ENCODE measurements around the gene ZFR2.
A peak's percentile ranks its signal among the peaks of the same experiment; 100 is the strongest.

The ZFR2 gene

GRCh38 chr19:3810708-3811355 lies 58.0 kb downstream of the ZFR2 start:
- DNase-seq = no peak

DNA sequence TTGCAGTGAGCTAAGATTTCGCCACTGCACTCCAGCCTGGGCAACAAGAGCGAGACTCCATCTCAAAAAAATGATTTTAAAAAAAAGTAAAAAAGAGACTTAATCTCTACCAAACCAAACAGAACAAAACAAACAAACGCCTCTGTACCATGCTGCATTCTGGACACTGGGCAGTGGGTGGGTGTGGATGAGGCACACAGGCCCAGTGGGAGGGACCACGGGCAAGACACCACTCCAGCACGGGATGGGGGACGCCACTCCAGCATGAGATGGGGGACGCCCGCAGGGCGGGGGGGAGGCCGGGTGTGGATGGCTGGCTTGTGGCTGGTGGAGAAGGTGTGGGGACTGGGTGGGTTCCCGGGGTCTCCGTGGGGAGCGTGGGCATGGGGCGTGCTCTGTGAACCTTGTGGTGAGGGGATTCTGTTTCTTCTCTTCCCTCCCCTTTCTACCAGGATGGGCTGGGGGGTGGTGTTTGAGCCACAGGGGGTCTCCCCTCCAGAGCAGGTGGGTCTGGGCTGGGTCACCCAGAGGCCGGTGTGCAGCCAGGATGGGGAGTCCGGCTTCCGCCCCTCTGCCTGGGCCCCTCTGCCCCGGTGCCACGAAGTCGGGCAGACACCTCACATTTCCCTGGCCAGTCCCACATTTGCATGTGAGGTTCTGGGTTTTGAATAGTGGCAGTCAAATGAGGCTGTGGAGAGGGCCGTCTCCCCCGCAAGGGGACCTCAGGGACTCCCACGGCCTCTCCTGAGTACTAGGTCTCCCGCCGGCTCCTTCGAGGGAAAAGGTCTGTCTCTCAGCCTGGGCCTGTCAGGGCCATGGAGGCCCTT lies 58.7 kb downstream of the ZFR2 start:
- DNase-seq = no peak

DNA sequence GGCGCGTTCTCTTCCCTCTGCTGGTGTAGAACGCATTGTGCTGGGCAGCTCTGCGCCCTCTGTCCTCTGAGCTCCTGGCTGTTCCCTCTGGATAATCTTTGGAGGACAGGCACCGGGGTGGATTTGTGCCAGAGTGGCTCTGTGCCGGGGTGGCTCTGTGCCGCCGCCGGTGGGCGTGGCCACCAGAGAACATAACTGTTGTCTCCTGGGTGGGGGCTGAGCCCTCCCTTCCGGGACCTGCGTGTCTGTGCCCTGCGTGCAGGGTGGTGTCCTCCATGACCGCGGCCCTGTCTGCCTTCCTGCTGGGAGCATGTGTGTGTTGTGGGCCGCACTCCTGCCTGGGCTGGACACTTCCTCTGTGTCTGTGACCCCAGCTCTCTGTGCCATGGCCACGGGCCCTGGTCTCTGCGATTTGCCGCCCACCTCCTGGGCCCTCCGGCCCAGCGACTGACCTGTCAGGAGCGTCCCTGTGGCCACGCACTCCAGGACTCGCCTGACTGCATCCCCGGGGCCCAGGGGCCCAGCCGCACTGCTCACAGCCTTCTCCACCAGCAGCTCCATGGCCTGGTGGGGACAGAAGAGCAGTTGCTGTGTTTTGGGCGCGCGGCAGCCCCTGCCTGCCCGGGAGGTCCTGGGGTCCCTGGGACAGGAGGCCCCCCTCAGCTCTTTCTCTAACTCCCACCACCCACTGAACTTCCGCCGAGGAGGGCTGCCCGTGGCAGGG lies 60.3 kb downstream of the ZFR2 start:
- no peak for DNase-seq

- DNase-seq = no peak
These were observed 61.1 kb downstream of the ZFR2 start for GRCh38 chr19:3807574-3808354.

GRCh38 chr19:3807131-3807480 lies 61.7 kb downstream of the ZFR2 start:
- DNase-seq = no peak

GRCh38 chr19:3805859-3806258 lies 63.0 kb downstream of the ZFR2 start:
- no peak for DNase-seq

- DNase-seq = no peak
These were observed 64.4 kb downstream of the ZFR2 start for GRCh38 chr19:3804429-3804828.

DNA sequence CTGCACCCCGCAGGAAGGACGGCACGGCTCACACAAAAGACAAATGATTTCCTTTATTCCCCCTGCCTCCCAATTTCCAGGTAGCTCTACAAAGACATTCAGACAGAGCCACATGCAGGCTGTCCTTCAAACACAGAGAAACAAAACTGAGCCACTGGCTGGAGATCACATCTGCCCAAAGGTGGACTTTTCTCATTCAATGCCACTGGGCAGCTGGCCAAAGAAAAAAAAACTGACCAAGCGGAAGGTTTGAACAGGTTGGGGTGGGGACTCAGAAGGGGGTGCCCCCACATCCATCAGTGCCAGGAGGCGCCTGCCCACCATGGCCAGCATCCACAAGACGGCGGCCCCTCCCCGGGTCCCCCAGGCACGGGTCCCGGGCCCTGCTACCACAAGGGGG lies 64.9 kb downstream of the ZFR2 start:
- DNase-seq = no peak

DNA sequence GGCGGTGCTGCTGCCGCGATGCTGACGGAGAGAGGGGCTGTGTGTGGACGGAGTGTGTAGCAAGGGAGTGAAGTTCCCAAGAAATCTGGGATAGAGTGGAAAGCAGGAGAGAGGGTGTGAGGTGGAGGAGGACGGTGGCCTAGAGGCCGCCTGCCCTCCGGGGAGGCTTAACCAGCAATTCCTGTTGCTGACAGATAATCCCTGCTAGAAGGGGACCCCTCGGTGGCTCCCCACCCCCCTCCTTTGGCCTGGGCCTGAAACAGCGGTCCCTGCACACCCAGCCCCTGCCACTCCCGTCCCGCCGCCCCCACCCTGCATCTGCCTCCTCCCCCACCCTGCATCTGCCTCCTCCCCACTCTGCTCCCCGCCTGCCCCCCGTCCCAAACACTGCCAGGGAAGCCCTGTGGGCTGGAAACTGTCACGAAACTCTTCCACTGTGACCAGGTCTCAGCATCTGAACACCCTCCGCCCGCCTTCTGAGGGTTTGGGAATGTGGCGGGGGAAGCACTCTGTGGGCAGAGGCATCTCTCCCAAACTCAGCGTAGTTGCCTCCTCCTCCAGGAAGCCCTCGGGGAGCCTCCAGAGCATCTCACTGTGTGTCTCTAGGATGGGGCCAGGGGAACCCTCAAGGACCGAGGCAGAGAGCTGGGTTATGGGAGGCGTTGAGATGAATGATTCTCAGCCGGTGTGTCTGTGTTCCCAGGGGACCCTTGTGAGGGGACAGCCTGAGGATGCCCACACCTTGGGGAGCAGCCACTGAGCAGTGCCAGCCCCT lies 65.5 kb downstream of the ZFR2 start:
- DNase-seq = no peak

DNA sequence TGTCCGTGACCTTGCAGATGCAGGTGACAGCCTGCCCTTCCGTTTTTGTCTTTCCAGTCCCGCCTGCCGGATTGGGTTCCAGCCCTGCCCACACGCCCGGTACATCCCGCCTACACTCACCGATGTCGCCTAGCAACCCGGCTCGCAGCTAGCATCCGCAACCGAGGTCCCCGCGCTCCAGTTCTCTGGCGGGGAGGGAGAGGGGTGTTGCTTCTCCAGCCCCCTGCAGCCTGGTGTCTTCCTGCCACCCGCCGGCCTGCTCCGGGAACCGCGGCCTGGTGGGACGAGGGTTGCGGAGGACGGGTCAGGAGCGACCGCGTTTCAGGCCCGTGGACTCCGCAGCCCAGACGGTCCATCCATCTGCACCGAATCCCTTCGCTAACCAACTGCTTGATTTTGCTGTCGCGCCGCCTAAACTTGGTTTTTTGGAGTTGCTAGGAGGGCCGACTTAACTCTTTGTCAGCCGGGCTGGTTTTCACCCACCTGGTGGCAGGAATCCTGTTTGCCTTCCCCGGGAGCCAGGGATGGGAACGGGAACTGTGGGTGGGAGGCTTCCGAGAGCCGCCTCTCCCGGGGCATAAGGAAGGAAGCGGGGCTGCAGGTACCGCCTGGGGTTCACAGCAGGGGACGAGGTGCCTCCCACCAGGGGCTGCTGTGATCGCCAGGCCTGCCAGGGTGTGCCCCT lies 67.3 kb downstream of the ZFR2 start:
- DNase-seq = peak; percentile 46

DNA sequence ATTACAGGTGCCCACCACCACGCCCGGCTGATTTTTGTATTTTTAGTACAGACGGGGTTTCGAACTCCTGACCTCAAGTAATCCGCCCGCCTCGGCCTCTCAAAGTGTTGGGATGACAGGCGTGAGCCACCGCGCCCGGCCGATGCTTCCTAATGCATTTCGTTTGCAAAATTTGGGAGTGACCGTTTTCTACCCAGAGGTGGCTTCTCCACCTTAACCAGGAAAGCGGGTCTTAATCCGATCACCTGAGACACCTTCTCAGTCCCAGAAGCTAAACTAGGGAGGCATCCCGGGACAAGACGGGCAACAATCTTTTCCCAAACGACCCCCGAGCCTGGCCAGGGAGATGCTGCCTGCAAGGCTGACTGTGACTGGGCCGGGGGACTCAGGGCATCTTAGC lies 67.8 kb downstream of the ZFR2 start:
- DNase-seq = no peak

- DNase-seq = no peak
These were observed 70.7 kb downstream of the ZFR2 start for GRCh38 chr19:3798137-3798536.

- DNase-seq = no peak
These were observed 72.5 kb downstream of the ZFR2 start for GRCh38 chr19:3796358-3796757.

DNA sequence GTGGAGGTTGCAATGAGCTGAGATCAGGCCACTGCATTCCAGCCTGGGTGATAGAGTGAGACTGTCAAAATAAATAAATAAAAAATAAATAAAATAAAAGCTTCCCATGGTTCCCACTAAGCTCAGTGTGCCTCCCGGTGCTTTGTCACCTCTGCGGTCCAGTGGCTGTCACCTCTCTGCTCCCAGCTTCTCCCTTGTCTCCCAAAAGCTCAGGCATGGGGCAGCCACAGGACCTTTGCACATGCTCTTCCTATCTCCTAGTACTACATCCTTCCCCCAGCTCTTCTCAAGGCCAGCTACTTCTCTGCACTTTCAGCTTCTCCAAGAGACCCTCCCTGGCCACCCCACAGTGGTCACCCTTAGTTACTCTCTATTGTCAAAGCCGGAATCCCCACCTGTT lies 75.0 kb downstream of the ZFR2 start:
- no peak for DNase-seq

- no peak for DNase-seq
These were observed 76.7 kb downstream of the ZFR2 start for GRCh38 chr19:3792114-3792513.

- DNase-seq = no peak
These were observed 77.9 kb downstream of the ZFR2 start for GRCh38 chr19:3790941-3791340.

DNA sequence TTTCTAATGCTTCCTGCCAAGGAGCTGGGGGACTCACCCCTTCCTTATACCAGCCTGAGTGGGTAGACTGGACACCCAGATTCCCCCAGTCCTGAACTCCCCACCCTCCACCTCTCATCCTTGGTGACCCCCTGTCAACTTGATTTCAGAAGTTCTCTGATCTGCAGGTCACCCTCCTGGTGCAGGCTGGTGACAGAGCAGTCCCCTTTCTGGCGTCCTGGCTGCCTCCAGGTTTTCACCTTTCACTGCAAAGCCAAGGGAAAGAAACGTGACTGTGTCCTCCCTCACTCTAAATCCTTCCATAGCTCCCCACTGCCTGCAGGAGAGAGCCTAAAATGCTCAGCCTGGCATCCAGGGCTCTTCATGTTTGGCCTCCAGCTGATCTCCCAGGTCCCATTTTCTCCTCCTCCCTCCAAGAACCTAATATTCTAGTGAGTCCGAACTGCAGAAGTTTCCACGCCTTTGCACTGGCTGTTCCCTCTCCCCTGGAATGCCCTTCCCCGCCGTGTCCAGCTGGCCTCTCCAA lies 78.6 kb downstream of the ZFR2 start:
- DNase-seq = no peak

DNA sequence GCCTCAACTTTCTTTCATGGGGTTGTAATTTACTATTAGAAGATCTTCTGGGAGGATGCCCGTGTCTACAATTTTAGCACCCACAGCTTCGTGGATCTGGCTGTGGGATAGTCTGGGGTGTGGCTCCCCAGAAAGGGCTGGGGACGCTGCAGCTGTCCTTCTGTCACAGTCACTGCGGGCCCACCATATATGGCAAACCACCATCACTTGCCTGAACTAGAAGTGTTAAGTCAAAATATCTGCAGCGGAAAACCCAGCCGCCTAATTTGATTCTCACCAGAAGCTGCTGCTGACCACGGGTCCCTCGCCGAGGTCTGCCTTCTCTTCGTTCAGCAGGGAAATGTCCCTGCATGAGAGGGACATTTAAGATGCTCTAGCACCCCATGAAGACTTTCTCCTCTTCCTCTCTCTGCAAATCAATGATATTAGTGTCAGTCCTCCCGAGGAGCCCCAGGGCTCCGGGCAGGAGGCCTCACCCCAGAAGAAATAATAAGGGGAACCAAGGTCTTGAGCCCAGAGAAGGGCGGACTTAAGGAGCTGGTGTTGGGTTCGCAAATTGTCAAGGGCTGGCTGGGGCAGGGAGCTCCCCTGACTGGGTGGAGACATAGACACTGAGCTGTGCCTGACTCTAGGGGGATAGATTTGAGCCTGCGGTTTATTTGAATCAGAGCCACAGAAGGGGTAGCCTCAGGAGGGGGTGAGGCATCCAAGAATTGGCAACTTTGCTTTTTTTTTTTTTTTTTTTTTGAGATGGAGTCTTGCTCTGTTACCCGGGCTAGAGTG lies 79.7 kb downstream of the ZFR2 start:
- no peak for DNase-seq

DNA sequence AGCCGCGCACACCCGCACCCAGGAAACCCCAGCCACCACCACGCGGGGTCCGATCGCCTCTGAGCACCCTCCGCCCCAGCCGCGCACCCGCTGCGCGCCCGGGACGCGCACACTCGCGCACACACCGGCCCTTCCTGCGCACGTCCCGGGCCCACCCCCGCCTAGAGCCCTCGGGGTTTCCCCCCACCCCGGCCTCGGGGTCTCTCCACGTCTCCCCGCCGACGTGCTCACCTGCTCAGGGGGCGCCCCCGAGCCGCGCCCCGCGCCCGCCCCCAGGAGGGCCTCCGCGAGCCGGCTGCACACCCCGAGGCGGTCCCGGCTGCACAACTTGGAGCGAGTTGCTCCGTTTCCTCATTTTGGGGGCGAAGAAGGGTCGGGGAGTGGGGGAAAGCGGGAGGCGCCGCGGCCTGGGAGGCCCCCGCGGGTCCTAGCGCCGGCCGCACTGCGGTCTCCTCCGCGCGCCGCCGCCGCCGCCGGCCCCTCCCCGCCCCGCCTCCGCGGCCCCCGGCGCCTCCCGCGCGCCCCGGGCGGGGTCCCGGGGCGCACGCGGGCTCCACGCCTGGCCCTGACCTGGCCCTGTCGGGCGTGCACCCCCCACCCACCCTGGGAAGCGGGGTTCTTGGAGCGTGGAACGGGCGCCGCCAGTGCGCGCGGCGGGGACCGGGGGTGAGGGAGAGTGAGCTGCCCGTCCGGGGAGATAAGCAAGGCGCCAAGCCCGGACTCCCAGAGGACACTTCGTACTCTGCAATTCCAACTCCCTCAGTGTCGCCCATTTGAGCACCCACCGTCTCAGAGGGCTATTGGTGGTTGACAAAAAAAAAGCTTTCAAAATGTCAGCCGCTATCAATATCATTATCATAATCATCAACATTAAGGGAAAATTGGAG lies 82.7 kb downstream of the ZFR2 start, which contains the start of gene MATK:
MATK (minus strand) TSS at position 444 of the 887 bp plus-strand sequence. CDS start 1,246 bp downstream, outside the sequence.
- DNase-seq = peak; percentile 19
